ENCODE data around the gene ENTPD2.

ENTPD2 gene

GRCh38 chr9:137012694-137013570, 40.9 kb downstream of the ENTPD2 start:
- no peak overlapping the region for H3K9ac ChIP-seq
- no peak overlapping the region for H3K4me3 ChIP-seq (ENCODE audit: low read depth, low read length)
- H2AFZ ChIP-seq: no peak overlapping the region
- no peak for TF ChIP-seq CTCF (IDR thresholded peaks at IDR 0.05)
- H3K9me3 ChIP-seq (ENCODE audit: control insufficient read depth, low read length): no peaks in the 10 kb centered on the region
- no peaks in the 10 kb centered on the region for H3K36me3 ChIP-seq (ENCODE audit: control insufficient read depth, insufficient read depth, low read length)
- H3K79me2 ChIP-seq: no peaks in the 10 kb centered on the region
- no peak overlapping the region for H3K4me2 ChIP-seq (ENCODE audit: low read length)
- no peak overlapping the region for H3K27ac ChIP-seq
- no peaks in the 10 kb centered on the region for H3K4me1 ChIP-seq
- H3K27me3 ChIP-seq (ENCODE audit: control insufficient read depth, insufficient read depth, low read length): no peaks in the 10 kb centered on the region

GRCh38 chr9:137011907-137012675, 41.8 kb downstream of the ENTPD2 start:
- Histone ChIP-seq H3K4me2 (ENCODE audit: low read length) (no peak overlapping the region), H3K9me3 (ENCODE audit: control insufficient read depth, low read length) (no peaks in the 10 kb centered on the region), H3K4me1 (no peaks in the 10 kb centered on the region), H2AFZ (no peak overlapping the region), H3K36me3 (ENCODE audit: control insufficient read depth, insufficient read depth, low read length) (no peaks in the 10 kb centered on the region), H3K4me3 (ENCODE audit: low read depth, low read length) (no peak overlapping the region), H3K27me3 (ENCODE audit: control insufficient read depth, insufficient read depth, low read length) (no peaks in the 10 kb centered on the region), H3K27ac (no peak overlapping the region), H3K79me2 (no peaks in the 10 kb centered on the region), H3K9ac (no peak overlapping the region)
- TF ChIP-seq CTCF (IDR thresholded peaks at IDR 0.05): no peak

- no peaks in the 10 kb centered on the region for H3K27me3 ChIP-seq (ENCODE audit: control insufficient read depth, insufficient read depth, low read length)
- no peaks in the 10 kb centered on the region for H3K36me3 ChIP-seq (ENCODE audit: control insufficient read depth, insufficient read depth, low read length)
- no peak overlapping the region for H3K4me3 ChIP-seq (ENCODE audit: low read depth, low read length)
- H3K9me3 ChIP-seq (ENCODE audit: control insufficient read depth, low read length): no peaks in the 10 kb centered on the region
- no peak for TF ChIP-seq CTCF (IDR thresholded peaks at IDR 0.05)
- H3K4me2 ChIP-seq (ENCODE audit: low read length): no peak overlapping the region
- no peaks in the 10 kb centered on the region for H3K4me1 ChIP-seq
- H3K79me2 ChIP-seq: no peaks in the 10 kb centered on the region
- H3K27ac ChIP-seq: no peak overlapping the region
- H2AFZ ChIP-seq: no peak overlapping the region
- no peak overlapping the region for H3K9ac ChIP-seq
Observed at GRCh38 chr9:137011156-137011555, 42.7 kb downstream of the ENTPD2 start.

- no peaks in the 10 kb centered on the region for H3K4me1 ChIP-seq
- no peaks in the 10 kb centered on the region for H3K79me2 ChIP-seq
- H3K9me3 ChIP-seq (ENCODE audit: control insufficient read depth, low read length): no peaks in the 10 kb centered on the region
- TF ChIP-seq CTCF (IDR thresholded peaks at IDR 0.05): no peak
- H3K27ac ChIP-seq: no peak overlapping the region
- no peak overlapping the region for H3K4me3 ChIP-seq (ENCODE audit: low read depth, low read length)
- H3K27me3 ChIP-seq (ENCODE audit: control insufficient read depth, insufficient read depth, low read length): no peaks in the 10 kb centered on the region
- no peak overlapping the region for H2AFZ ChIP-seq
- no peaks in the 10 kb centered on the region for H3K36me3 ChIP-seq (ENCODE audit: control insufficient read depth, insufficient read depth, low read length)
- H3K4me2 ChIP-seq (ENCODE audit: low read length): no peak overlapping the region
- no peak overlapping the region for H3K9ac ChIP-seq
Observed at GRCh38 chr9:137009938-137010732, 43.7 kb downstream of the ENTPD2 start.

Measured in parathyroid adenoma (tissue), 2 donors.